ENCODE measurements around the gene PC.
"Not testable (repeated sequence)": the region's sequence is repeated elsewhere in the genome, so short reads cannot be mapped to it uniquely, and the experiment has no call there.

The PC gene

GRCh38 chr11:66978717-66979116 lies 20.5 kb upstream of the PC start:
- no peak for DNase-seq (ENCODE audit: low read depth)

- no peak for DNase-seq (ENCODE audit: low read depth)
Observed at GRCh38 chr11:66978229-66978628, 20.0 kb upstream of the PC start.

- no peak for DNase-seq (ENCODE audit: low read depth)
Observed at GRCh38 chr11:66976925-66977324, 18.7 kb upstream of the PC start.

- no peak for DNase-seq (ENCODE audit: low read depth)
Observed at GRCh38 chr11:66976028-66976467, 17.9 kb upstream of the PC start.

GRCh38 chr11:66975405-66976027 lies 17.3 kb upstream of the PC start:
- no peak for DNase-seq (ENCODE audit: low read depth)

GRCh38 chr11:66974724-66975404 lies 16.7 kb upstream of the PC start, which contains the start of gene C11orf86:
C11orf86 (plus strand) TSS chr11:66975304; CDS start chr11:66975363, 59 bp downstream.
- no peak for DNase-seq (ENCODE audit: low read depth)

GRCh38 chr11:66973956-66974580 lies 15.9 kb upstream of the PC start:
- DNase-seq (ENCODE audit: low read depth), result no peak

GRCh38 chr11:66971488-66971887 lies 13.3 kb upstream of the PC start:
- DNase-seq (ENCODE audit: low read depth), result no peak

GRCh38 chr11:66970807-66971442 lies 12.7 kb upstream of the PC start:
- no peak for DNase-seq (ENCODE audit: low read depth)

- no peak for DNase-seq (ENCODE audit: low read depth)
Observed at GRCh38 chr11:66970371-66970806, 12.2 kb upstream of the PC start.

GRCh38 chr11:66969584-66970225 lies 11.5 kb upstream of the PC start:
- DNase-seq (ENCODE audit: low read depth), result no peak

GRCh38 chr11:66967670-66968425 lies 9.7 kb upstream of the PC start:
- DNase-seq (ENCODE audit: low read depth), result no peak

- DNase-seq (ENCODE audit: low read depth), result no peak
Observed at GRCh38 chr11:66966351-66966750, 8.2 kb upstream of the PC start.

- no peak for DNase-seq (ENCODE audit: low read depth)
Observed at GRCh38 chr11:66964495-66964894, 6.3 kb upstream of the PC start.

GRCh38 chr11:66962801-66963200 lies 4.6 kb upstream of the PC start:
- no peak for DNase-seq (ENCODE audit: low read depth)

GRCh38 chr11:66962247-66962646 lies 4.1 kb upstream of the PC start:
- DNase-seq (ENCODE audit: low read depth), result no peak

GRCh38 chr11:66961691-66962213 lies 3.6 kb upstream of the PC start:
- not testable (repeated sequence) for DNase-seq (ENCODE audit: low read depth)

GRCh38 chr11:66958956-66959274 lies 732 bp upstream of the PC start:
- no peak for DNase-seq (ENCODE audit: low read depth)

- no peak for DNase-seq (ENCODE audit: low read depth)
Observed at GRCh38 chr11:66957971-66958231, 282 bp downstream of the PC start.

GRCh38 chr11:66956689-66957290 lies 1.4 kb downstream of the PC start:
- DNase-seq (ENCODE audit: low read depth), result no peak

- DNase-seq (ENCODE audit: low read depth), result no peak
Observed at GRCh38 chr11:66953081-66953833, 4.9 kb downstream of the PC start.

Data from activated T-cell treated with anti-CD3 and anti-CD28 coated beads for 1 hour (primary cell).